CD4-positive, alpha-beta T cell treated with Interleukin-4 for 4 hours (primary cell): ENCODE results near the gene KCTD1.

Source experiments
- DNase-seq: peaks from one replicate; pipeline ENCODE4 v3.0.0-alpha.2; 2020

Gene KCTD1

DNA sequence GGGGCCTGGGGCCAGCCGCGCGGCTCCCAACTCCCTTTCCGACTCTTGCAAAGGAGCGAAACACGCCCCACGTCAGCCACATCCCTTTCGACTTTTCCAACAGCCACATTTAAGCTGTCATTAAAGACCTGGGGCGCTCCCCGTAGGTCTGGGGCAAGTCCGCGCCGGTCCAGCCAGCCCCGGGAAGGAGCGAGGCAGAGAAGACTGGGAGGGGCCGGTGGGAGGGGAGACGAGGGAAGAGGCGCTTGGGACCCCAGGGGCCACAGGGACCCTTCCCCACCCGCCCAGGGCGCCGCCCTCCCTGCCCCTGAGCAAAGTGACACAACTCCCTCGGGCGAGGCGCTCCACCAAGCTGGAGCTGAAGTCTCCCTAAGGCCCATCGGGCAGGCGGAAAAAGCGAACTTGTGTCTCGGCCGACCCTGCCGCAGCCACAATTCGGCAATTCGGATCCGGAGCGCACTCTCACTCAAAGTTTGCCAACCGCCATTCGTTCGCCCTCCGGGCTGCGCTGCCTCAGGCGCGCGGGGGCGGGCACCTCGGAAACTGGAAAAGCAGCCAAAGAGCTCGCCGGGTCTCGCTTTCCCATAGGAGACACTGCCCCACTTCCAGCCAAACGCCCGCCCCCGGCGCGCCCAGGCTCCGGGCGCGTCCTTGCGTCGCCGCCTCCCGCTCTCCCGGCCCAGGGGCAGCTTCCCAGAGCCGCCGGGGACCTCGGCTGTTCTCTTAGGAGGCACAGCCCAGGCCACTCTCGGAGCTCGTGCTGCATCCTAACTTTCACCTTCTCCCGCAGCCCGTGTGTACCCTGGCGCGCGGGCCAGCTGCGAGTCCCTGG, 1.1 kb upstream of the KCTD1 start:
- DNase-seq: no peak

DNA sequence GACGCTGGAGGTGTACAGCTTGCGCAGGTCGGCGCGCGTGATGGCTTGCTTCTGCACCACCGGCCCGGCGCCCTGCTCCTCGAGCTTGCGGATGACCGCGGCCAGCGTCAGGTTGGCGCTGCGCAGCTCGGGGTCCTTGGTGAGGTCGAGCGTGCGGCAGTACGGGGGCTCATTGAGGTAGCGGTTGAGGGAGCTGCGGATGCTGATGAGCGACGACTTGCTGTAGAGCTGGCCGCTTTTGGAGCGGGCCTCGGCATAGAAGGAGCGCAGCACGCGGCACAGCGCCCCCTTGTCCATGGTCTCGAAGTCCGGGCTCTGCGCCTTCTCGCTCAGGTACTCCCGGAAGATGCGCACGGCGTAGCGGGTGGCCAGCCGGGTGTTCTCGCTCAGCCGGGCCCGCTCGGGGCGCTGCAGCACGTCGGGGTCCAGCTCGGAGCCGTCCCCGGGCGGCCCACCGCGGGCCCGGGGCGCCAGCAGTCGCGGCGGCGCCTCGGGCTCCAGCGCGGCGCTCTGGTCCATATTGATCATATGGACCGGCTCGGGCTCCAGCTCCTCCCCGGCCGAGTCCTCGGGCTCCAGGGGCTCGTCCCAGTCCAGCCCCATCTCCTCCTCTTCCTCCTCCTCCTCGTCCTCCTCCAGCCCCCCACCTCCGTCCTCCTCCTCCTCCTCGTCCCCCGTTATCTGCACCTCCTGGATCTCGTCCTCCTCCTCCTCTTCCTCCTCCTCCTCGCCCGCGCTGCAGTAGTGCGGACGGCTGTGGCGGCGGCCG, 523 bp downstream of the KCTD1 start:
- peak; percentile 50 for DNase-seq

DNA sequence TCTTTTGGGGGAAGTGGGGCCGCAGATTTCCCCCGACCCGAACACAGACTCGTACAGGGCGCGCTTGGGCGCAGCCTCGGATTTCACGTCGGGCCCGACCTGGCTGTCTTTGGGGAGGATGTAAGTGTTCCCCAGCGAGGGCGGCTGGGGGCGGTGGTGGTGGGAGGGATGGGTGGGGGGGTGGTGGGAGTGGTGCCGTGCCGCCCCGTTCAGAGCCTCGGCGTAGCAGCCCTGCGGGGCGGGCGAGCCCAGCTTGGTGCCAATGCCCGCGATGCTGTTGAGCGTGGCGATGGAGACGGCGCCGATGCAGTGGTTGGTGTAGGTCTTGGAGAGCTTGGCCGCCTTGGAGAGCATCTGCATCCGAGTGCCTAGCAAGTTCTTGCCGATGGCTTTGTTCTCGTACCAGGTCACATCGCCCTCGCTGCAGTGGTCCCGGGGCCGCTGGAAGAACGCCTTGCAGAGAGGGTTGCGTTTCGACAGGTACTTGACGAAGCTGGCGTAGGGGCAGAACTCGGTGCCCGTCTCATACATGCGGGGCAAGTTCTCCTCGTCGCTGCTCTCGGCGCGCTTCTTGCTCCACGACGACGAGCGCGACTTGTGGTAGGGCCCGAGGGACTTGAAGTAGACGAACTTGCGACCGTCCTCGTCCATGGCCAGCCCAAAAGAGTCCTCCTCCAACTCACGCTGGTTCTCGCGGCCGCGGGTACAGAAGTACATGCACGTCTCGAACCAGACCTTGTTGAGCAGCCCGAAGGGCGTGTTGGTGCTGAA, 1.3 kb downstream of the KCTD1 start:
- no peak for DNase-seq

DNA sequence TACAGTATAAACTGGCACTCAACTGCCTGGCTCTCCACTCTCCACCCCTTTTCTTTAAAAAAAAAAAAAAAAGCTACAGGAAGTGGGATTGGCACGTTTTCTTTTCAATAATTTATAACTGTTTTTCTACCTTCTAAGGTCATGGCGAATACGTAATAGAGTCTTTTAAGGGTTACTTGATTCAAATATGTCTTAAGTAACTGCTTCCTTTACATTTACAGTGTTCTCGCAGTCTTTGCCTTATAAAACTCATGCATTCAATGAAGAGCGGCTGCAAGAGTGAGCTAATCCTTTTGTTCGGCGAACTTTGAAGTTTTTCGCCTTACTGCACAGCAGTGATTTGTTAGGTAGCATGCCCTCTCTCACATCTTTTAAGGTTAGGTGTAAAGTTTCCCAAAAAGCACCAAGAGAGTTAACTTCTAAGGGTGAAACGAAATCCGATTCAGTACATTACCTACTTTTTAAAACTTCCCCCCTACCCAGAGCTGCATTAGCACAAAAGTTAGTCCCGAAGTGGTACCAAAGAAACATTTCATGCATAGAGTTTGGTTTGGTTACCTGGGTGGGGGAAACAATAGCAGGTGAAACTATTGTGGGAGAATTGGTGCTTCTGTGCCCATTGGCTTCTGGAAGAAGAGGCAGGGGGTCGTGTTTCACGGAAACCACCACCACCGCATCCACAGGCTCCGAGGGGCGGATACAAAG, 2.0 kb downstream of the KCTD1 start:
- DNase-seq: no peak

- no peak for DNase-seq
Observed at GRCh38 chr18:26545335-26546123, 2.8 kb downstream of the KCTD1 start.

DNA sequence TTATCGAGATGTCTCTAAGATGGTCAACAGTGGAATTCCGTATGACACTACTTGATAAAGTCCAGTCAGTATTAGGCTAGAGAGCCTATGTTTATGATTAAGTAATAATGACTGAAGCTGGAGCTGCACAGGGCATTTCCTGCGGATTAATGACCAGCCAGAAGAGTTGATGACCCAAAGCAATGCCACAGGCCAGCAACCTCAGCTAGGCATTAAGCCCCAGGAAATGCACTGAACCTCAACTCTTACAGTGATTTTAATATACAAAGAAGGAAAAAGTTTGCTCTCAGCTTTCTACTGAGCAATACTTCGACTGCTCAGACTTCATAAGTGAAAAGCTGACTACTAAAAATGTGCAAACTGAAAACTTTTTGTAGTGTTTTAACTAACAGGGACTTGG, 3.9 kb downstream of the KCTD1 start:
- DNase-seq: no peak

DNA sequence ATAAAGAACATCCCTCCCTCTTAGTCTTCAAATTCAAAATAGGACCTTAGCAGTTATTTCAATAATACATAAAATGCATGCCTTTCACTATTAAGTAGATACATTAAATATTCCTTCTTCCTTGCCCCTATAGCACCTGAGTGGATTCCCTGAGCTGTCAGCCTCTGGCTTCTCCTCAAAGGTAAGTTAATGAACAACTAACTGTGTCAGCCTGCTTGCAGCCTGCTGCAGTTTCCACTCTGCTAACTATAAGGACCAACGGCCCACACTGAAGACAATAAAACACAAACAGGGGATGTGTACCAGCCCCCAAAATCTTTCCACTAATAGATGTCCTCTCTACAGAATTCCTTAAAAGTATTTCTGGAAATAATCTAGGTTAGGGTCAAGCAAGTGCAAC, 5.0 kb downstream of the KCTD1 start:
- DNase-seq: no peak

DNA sequence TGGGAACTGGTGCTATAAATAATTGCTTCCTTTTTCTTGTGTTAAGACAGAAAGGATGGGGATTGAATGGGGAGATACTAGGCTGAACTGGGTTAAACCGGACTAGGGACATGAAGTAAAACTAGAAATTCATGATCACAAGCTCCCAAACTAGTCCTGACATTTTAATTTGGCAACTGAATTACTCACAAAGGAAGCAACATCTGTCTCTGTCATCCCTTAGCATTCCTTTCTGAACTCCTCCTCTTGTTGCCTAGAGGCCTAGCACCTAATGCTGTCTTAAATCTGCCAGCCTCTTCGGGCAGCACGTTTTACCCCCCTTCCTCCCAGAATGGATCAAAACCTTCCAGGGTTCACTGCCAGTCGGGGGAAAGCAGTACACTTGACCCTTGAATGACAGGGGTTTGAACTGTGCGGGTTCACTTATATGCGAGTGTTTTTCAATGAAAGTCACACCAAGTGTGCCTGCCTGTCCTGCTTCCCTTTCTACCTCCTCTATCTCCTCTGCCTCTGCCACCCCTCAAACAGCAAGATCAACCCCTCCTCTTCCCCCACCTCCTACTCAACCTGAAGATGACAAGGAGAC, 8.2 kb downstream of the KCTD1 start:
- DNase-seq: no peak

DNA sequence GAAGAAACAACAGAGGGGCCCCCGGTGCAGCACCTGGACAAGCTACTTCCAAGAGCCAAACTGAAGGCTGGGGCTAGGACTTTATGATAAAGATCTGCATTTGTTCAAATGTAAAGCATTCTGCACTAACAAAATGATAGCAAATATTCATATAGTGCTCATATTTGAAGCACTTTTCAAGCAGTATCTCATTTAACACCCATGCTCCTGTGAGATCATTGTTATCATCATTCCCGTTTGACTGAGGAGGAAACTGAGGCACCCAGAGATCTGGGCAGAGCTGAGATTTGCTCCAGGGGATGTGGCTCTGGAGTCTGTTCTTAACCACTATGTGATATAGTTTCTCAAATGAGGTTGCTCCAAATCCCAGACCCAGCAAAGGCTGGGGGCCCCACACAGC, 9.8 kb downstream of the KCTD1 start:
- no peak for DNase-seq

- no peak for DNase-seq
Observed at GRCh38 chr18:26536664-26537063, 11.7 kb downstream of the KCTD1 start.

DNA sequence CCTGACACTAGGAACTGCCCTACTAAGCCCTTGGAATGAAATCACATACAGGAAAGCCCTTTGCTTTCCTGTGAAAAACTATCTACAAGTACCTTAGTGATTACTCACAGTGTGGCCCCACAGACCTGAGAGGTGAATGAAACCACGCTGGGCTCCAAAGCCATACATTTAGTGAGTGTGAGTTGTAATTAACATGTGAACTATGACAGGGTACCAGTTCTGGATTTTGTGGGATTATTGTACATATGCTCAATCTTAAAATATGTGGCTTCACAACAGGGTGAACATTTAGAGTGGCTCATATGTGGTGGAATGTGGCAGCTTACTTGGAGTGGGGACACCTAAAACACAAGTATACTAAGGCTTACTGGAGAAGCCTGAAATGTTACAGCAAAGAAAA, 12.3 kb downstream of the KCTD1 start:
- DNase-seq: no peak

- no peak for DNase-seq
Observed at GRCh38 chr18:26535630-26536029, 12.7 kb downstream of the KCTD1 start.

GRCh38 chr18:26532367-26533340, 15.7 kb downstream of the KCTD1 start:
- DNase-seq: no peak

GRCh38 chr18:26531605-26532298, 16.6 kb downstream of the KCTD1 start:
- no peak for DNase-seq

DNA sequence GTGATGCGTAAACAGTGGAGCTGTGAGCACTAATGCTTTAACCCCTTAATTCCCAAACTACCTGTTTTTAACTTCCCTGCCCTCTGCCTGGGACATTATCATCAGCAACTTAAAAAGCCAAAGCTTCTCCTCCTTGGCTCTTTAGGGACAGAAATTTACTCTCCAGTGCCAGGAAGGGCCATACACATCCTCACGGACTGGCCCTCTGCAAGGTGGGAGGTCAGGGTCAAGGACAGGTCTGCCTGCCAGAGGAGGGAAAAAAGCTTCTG, 21.5 kb downstream of the KCTD1 start:
- no peak for DNase-seq

GRCh38 chr18:26526128-26526965, 22.0 kb downstream of the KCTD1 start:
- no peak for DNase-seq

DNA sequence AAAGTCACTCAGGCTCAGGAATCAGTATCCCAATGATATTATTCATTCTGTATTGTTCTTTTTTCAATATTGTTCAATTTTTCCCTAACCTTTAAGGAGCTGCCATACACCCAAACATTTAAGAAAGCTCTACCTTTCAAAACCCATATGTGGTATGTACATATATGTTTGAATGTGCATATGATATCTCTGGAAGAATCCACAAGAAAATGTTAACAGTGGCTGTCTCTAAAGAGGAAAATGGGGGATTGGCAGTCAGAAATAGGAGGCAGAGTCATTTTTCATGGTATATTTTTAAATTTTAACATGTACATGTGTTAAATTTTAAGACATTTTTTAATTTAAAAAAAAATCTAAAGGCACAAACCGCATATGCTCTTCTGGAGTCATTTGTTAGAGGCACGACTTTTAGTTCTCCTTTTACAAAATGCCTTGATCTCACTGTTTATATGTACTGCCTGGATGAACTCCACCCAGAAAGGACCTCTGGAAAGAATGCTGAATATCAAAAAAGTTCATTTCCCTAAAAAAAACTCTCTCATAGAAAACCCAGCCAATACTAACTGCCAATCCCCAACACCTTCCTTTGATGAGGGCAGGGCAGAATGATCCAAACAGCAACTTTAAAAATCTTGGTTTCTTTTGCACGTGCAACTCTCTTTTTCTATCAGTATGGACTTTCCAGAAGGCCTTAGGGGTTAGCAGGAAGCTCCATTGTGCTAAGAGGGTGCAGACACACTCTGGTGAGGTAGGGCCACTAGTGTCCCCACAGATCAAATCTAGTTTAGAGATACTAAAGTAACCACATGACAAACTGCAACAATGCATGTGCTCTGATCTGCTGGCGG, 23.6 kb downstream of the KCTD1 start:
- no peak for DNase-seq

DNA sequence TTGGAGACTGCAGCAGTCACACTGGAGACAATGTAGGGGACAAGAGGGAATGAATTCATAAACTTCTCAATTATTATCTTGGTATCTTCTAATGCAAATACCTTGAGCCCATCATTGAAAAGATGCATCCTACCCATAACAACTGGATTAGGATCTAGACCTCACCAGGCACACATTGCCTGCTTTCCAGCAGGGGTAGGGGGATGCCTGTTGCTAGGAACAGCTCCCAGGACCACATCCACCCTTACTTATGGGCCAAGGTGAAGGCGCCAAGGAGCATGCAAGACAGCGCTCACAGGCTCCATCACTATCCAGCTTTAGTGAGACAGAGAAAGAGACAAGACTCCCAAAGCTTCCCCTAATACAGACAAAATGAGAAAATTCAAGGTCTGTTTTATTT, 24.4 kb downstream of the KCTD1 start:
- DNase-seq: no peak
